ENCODE results near the gene KCNC3.

DNA sequence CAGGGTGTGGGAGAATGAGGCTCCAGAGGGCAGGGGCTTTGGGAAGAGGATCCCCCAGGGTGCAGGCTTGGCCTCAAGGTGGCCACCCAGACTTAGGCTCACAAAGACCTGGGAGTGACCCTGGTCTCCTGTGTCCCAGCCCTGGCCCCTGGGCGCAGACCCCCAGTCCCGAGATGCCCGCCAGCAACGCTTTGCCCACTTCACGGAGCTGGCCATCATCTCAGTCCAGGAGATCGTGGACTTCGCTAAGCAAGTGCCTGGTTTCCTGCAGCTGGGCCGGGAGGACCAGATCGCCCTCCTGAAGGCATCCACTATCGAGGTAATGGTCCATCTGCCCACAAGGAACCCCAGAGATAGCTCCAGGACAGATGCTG, 49.7 kb upstream of the KCNC3 start:
- TF ChIP-seq, protein P1, sequence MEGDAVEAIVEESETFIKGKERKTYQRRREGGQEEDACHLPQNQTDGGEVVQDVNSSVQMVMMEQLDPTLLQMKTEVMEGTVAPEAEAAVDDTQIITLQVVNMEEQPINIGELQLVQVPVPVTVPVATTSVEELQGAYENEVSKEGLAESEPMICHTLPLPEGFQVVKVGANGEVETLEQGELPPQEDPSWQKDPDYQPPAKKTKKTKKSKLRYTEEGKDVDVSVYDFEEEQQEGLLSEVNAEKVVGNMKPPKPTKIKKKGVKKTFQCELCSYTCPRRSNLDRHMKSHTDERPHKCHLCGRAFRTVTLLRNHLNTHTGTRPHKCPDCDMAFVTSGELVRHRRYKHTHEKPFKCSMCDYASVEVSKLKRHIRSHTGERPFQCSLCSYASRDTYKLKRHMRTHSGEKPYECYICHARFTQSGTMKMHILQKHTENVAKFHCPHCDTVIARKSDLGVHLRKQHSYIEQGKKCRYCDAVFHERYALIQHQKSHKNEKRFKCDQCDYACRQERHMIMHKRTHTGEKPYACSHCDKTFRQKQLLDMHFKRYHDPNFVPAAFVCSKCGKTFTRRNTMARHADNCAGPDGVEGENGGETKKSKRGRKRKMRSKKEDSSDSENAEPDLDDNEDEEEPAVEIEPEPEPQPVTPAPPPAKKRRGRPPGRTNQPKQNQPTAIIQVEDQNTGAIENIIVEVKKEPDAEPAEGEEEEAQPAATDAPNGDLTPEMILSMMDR (conservative IDR thresholded peaks at IDR 0.05 in 1 of 2, IDR thresholded peaks at IDR 0.05 in 1 of 2; ENCODE audit: extremely low read depth in 1 of 2, insufficient read depth in 1 of 2, low read depth in 1 of 2, low read length in 2 of 2): no peak
- TF ChIP-seq EZH2 (IDR thresholded peaks at IDR 0.05; ENCODE audit: borderline replicate concordance, low read length): no peak

Data from mammary epithelial cell (primary cell).